Measurements from ENCODE around the gene DLG1.

The DLG1 gene

DNA sequence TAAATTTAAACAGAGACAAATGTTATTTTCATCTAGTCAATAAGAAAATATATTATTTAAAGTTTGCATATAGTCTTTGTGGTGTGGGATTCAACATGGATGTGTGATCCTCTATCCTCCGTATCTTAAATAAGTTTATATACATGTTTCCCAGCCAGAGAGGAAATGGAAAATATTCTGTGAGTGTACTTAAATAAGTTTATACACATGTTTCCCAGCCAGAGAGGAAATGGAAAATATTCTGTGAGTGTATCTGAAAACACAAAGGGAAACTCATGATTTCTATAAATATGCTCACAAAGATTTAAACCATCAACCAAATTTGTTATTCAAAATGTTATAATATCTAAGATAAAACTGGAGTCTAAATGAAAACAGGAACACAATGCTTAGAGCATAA is 158.8 kb downstream of the DLG1 start:
- DNase-seq (ENCODE audit: low spot score): no peak
- ChIA-PET CTCF (no interaction called here), POLR2A (ENCODE audit: low non-redundant PET) (no interaction called here)

DNA sequence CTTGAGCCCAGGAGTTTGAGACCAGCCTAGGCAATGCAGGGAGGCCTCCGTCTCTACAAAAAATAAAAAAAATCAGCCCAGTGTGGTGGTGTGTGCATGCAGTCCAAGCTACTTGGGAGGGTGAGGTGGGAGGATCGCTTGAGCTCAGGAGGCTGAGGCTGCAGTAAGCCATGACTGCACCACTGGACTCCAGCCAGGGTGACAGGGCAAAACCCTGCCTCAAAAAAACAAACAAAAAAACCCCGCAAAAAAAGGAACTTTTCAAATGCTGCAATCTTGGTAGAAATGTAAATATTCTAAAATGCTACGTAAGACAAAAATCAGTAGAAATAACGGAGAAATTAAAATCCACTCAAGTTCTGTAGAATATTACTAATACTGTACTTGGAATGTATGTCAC is 160.7 kb downstream of the DLG1 start:
- H3K27ac ChIP-seq: no peak overlapping the region
- TF ChIP-seq, protein P1, sequence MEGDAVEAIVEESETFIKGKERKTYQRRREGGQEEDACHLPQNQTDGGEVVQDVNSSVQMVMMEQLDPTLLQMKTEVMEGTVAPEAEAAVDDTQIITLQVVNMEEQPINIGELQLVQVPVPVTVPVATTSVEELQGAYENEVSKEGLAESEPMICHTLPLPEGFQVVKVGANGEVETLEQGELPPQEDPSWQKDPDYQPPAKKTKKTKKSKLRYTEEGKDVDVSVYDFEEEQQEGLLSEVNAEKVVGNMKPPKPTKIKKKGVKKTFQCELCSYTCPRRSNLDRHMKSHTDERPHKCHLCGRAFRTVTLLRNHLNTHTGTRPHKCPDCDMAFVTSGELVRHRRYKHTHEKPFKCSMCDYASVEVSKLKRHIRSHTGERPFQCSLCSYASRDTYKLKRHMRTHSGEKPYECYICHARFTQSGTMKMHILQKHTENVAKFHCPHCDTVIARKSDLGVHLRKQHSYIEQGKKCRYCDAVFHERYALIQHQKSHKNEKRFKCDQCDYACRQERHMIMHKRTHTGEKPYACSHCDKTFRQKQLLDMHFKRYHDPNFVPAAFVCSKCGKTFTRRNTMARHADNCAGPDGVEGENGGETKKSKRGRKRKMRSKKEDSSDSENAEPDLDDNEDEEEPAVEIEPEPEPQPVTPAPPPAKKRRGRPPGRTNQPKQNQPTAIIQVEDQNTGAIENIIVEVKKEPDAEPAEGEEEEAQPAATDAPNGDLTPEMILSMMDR (conservative IDR thresholded peaks at IDR 0.05; ENCODE audit: low read depth): no peak
- CTCF ChIA-PET: no interaction called here
- no peak for DNase-seq (ENCODE audit: low spot score)
- POLR2A ChIA-PET (ENCODE audit: low non-redundant PET): no interaction called here

More for the DNA sequence above, 158.8 kb downstream of the DLG1 start:
- TF ChIP-seq, protein P1 (conservative IDR thresholded peaks at IDR 0.05; ENCODE audit: low read depth): no peak
- H3K27ac ChIP-seq: no peak overlapping the region

GRCh38 chr3:197136744-197137143 is 161.7 kb downstream of the DLG1 start:
- no peak for DNase-seq (ENCODE audit: low spot score)
- H3K27ac ChIP-seq: no peak overlapping the region
- TF ChIP-seq, protein P1 (conservative IDR thresholded peaks at IDR 0.05; ENCODE audit: low read depth): no peak
- CTCF ChIA-PET: no interaction called here
- POLR2A ChIA-PET (ENCODE audit: low non-redundant PET): no interaction called here

DNA sequence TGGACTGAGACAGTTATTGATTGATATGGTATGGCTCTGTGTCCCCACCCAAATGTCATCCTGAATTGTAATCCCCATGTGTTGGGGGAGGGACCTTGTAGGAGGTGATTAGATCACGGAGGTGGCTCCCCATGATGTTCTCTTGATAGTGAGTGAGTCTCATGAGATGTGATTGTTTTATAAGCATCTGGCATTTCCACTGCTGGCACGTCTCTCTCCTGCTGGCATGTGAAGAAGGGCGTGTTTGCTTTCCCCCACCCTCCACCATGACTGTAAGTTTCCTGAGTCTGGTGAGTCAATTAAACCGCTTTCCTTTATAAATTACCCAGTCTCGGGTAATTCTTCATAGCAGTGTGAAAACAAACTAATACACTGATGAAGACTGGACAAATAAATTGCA is 163.2 kb downstream of the DLG1 start:
- ChIA-PET POLR2A (ENCODE audit: low non-redundant PET) (no interaction called here), CTCF (no interaction called here)
- DNase-seq (ENCODE audit: low spot score): no peak
- TF ChIP-seq, protein P1 (conservative IDR thresholded peaks at IDR 0.05; ENCODE audit: low read depth): no peak
- H3K27ac ChIP-seq: no peak overlapping the region

DNA sequence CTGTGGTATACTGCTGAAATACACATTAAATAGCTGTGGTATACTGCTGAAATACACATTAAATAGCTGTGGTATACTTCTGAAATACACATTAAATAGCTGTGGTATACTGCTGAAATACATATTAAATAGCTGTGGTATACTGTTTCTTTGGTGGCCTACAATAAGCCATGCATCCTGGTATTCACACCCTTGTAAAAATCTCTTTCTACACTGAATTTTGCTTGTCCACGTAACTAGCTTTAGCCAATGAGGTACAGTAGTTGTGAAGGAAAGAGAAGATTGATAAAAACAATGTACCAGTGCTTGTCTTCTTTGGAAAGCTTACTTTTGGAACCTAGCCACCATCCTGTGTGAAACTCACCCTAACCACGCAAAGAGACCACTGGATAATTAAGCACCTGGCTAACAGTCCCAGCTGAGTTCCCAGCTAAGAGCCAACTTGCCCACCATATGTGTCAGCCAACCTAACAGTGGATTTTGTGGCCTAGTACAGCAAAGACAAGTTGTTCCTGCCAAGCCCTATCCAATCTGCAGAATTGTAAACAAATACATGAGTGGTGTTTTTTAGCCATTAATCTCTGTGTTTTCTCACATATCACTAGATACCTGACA is 165.4 kb downstream of the DLG1 start:
- TF ChIP-seq, protein P1 (conservative IDR thresholded peaks at IDR 0.05; ENCODE audit: low read depth): no peak
- no peak for DNase-seq (ENCODE audit: low spot score)
- ChIA-PET CTCF (interaction anchor here (0.7 kb wide), 1 partner anchor 44 kb away, joined by 3 read pairs; no protein-coding TSS in a partner anchor), POLR2A (ENCODE audit: low non-redundant PET) (no interaction called here)
- no peak overlapping the region for H3K27ac ChIP-seq

DNA sequence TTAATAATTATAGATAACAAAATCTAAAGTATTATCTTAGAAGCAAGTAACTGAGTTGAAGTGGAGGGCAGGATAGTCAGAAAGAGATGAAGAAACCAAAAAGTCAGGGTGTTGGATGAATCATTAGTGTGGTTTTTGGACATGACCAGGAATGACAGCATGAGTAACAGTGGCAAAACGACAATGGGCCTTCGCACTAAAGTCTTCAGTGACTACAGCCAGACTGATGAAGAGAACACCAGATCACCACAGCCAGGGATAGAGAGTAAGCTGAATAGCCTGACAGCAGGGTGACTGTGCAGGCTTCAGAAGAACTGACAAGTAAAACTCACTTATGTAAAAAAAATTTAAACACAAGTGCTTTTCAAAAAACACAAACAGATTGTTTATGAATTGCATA is 172.8 kb downstream of the DLG1 start:
- TF ChIP-seq, protein P1 (conservative IDR thresholded peaks at IDR 0.05; ENCODE audit: low read depth): no peak
- DNase-seq (ENCODE audit: low spot score): no peak
- H3K27ac ChIP-seq: no peak overlapping the region
- ChIA-PET POLR2A (ENCODE audit: low non-redundant PET) (no interaction called here), CTCF (no interaction called here)
